HG03280 (cell line): Measurements from ENCODE around the gene SLIT3.

Experiments
- ATAC-seq: cut with Tn5 transposase; IDR thresholded peaks from one replicate; pipeline ENCODE4 v1.9.1; 2021; ENCODE audit warnings: mild to moderate bottlenecking, moderate library complexity; ENCODE audit not compliant: unreplicated experiment

The SLIT3 gene

GRCh38 chr5:169049712-169050111 lies 251.2 kb downstream of the SLIT3 start:
- no peak for ATAC-seq

- no peak for ATAC-seq
Observed at GRCh38 chr5:169048181-169049125, 252.5 kb downstream of the SLIT3 start.

GRCh38 chr5:169044962-169045361 lies 256.0 kb downstream of the SLIT3 start:
- ATAC-seq = no peak

GRCh38 chr5:169041180-169041579 lies 259.8 kb downstream of the SLIT3 start:
- no peak for ATAC-seq

GRCh38 chr5:169039592-169039991 lies 261.3 kb downstream of the SLIT3 start:
- no peak for ATAC-seq

- ATAC-seq = no peak
Observed at GRCh38 chr5:169037466-169037865, 263.5 kb downstream of the SLIT3 start.

- ATAC-seq = no peak
Observed at GRCh38 chr5:169036079-169036805, 264.7 kb downstream of the SLIT3 start.

- no peak for ATAC-seq
Observed at GRCh38 chr5:169029661-169030274, 271.2 kb downstream of the SLIT3 start.

GRCh38 chr5:169029037-169029436 lies 271.9 kb downstream of the SLIT3 start:
- ATAC-seq = no peak

GRCh38 chr5:169027501-169028061 lies 273.4 kb downstream of the SLIT3 start:
- no peak for ATAC-seq

- ATAC-seq = no peak
Observed at GRCh38 chr5:169025491-169025890, 275.4 kb downstream of the SLIT3 start.

- no peak for ATAC-seq
Observed at GRCh38 chr5:169024421-169024820, 276.5 kb downstream of the SLIT3 start.

GRCh38 chr5:169022718-169023117 lies 278.2 kb downstream of the SLIT3 start:
- no peak for ATAC-seq

GRCh38 chr5:169020102-169020501 lies 280.8 kb downstream of the SLIT3 start:
- ATAC-seq = no peak

- ATAC-seq = no peak
Observed at GRCh38 chr5:169018925-169019324, 282.0 kb downstream of the SLIT3 start.

GRCh38 chr5:169015991-169016390 lies 284.9 kb downstream of the SLIT3 start:
- ATAC-seq = no peak

- no peak for ATAC-seq
Observed at GRCh38 chr5:169013846-169014245, 287.1 kb downstream of the SLIT3 start.

- ATAC-seq = no peak
Observed at GRCh38 chr5:169013208-169013728, 287.7 kb downstream of the SLIT3 start.

- ATAC-seq = no peak
Observed at GRCh38 chr5:169012450-169012849, 288.5 kb downstream of the SLIT3 start.

- no peak for ATAC-seq
Observed at GRCh38 chr5:169011451-169011850, 289.5 kb downstream of the SLIT3 start.

- ATAC-seq = no peak
Observed at GRCh38 chr5:169011009-169011408, 289.9 kb downstream of the SLIT3 start.
